Vagina (tissue), 2 donors: ENCODE results near the gene CNOT2.

Experiments
- CTCF ChIP-seq, 3 experiments: fragments of 450-650 bp in 2 of 3; fragments of 200-600 bp in 1 of 3; sonication (generic) in 1 of 3; IDR thresholded peaks; one replicate each; pipeline ENCODE4 v1.5.1; 2017 to 2019; ENCODE audit warnings: antibody characterized with exemption in 3 of 3, mild to moderate bottlenecking in 2 of 3, moderate library complexity in 2 of 3
- POLR2A ChIP-seq, 2 donors: fragments of 450-650 bp; IDR thresholded peaks; one replicate each; pipeline ENCODE4 v1.6.1; 2017; ENCODE audit warnings: antibody characterized with exemption in 2 of 2, mild to moderate bottlenecking in 2 of 2, moderate library complexity in 2 of 2
- POLR2AphosphoS5 ChIP-seq, 2 donors: sonication (generic); formaldehyde crosslinking; IDR thresholded peaks; one replicate each; pipeline ENCODE4 v1.9.0; 2017; ENCODE audit warnings: antibody characterized with exemption in 2 of 2, mild to moderate bottlenecking in 2 of 2, low read depth in 1 of 2; ENCODE audit not compliant: insufficient read depth in 1 of 2

GRCh38 chr12:70251226-70251625 lies 8.0 kb downstream of the CNOT2 start:
- TF ChIP-seq POLR2AphosphoS5 (IDR thresholded peaks at IDR 0.05; ENCODE audit: insufficient read depth in 1 of 2, low read depth in 1 of 2) (no peak), CTCF (IDR thresholded peaks at IDR 0.05) (no peak), POLR2A (IDR thresholded peaks at IDR 0.05) (no peak)
